Measurements from ENCODE around the gene DCHS2.

Gene DCHS2

DNA sequence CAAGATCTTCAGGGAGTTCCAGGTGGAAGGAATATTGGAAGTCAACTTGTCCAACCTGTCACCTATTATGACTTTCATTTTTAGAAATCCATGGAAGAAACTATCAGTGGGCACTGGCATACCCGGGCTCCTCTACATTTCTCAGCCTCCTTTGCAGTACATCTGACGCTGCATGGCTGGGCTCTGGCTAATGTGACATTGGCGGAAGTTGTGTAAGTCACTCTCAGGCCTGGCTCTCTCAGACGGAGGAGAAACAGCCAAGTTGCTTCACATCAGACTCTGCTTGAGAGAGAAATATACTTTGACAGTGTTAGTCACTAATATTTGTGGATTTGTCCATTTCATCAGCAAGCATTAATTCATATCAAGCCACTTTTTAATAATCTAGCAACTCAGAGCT, 4.5 kb downstream of the DCHS2 start:
- no peak for DNase-seq

DNA sequence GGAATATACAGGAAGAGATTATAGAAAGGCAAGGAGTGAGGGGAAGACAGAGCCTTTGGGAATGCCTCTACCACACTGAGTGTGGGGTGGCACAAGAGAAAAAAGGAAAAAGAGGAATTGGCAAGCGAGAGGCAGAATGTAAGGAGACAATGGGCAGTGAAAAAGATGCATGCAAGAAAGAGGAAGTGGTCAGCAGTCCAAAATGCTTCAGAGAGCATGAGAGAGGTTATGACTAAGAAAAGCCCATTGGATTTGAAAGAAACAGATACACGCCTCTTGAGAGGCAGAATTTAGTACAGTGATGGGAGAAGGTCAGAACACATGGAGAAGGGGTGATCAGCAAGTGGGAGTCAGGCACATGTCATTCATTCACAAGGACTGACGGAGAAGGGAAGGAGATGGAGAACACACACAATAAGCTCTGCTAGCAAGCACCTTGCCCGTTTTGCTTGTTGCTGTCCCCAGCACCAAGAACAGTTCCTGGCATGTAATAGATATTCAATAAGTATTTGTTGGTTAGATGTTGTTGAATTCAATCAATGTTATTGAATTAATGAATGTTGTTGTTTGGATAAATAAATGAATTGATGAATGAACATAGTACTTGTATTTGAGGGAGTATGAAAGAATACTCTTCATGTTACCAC, 6.3 kb downstream of the DCHS2 start:
- no peak for DNase-seq

DNA sequence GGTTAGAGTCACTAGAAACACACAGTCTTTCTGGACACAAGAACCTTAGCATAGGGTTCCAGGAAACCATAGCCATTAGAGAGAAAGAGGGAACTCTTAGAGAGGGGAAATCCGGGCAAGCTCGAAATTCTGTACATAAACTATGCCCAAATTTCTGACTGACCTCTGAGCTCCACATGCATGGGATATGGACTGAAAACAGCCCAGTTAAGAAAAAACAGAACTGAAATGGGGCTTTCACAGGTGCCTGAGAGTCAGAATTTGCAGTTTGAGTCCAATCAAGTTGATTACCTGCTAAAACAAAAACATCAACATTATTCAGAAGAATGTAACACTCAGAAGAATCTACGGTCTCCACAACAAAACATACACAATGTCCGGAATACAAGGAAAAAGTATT, 13.1 kb downstream of the DCHS2 start:
- DNase-seq = no peak

DNA sequence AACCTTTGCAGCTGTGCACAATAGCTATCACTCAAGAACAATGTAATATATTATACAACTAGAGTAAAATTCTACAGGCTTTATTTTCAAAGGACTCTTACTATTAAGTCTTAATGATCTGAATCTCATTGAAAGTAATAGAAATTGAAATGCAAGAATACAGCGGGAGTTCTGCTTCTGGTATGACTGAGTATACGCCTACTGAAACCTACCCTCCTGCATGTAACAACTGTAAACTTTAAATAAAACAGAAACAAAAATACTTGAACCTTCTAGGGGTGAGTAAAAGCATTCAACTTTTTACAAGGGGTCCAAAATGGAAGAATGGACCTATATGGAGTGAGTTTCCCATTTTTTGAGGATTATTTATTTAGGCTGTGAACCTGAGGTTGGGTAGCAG, 13.5 kb downstream of the DCHS2 start:
- DNase-seq = no peak

DNA sequence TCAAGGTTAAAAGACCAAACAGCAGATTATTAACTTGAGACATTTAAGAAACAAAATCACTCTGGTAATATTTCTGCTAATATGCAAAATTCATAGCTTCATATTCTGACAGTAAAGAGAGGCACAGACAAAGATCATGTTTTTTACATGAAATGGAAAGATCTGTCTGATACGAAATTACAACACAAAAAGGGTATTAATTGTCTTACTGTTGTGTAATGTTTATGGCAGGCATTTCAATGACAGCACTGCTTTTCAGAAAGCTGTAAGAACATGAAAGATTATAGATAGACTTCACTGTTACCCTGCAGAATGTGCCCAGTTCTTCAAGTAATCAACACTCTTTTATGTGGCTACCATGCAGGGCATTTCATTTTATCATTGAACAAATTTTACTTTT, 15.4 kb downstream of the DCHS2 start:
- DNase-seq = no peak

DNA sequence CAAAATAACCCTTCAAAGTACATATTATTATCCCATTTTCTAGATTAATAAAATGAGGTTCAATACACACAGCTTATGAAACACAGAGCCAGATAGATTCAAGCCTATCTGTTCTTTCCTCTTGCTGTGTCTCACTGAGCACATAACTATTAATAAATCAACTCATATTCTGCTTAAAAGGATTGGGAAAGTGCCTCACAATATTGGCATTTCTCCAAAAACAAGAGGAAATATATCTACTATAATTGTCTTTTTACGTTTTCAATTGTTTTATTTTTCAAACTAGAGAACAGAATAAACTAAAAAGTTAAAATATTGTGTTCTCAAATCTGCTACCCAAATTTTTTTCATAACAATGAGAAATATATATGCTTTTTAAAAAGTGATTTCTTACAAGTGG, 15.8 kb downstream of the DCHS2 start:
- no peak for DNase-seq

DNA sequence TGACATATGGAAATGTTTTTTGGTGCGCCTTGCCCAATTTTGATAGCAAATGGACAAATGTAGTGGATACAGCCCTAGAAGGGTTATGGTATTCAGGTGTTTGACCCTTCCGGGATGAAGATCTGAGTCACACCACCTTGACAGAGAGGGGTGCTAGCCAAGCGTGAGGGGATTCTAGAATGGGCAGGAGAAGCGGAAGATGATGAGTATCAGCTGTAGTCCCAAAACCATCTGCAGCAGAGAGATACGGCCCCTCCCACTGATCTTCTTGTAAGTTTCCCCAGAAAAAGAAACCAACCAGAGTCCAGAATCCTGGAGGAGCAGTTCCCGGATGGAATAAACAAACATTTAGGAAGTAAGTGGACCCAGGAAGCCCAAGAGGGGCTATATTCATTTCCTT, 18.1 kb downstream of the DCHS2 start:
- no peak for DNase-seq

DNA sequence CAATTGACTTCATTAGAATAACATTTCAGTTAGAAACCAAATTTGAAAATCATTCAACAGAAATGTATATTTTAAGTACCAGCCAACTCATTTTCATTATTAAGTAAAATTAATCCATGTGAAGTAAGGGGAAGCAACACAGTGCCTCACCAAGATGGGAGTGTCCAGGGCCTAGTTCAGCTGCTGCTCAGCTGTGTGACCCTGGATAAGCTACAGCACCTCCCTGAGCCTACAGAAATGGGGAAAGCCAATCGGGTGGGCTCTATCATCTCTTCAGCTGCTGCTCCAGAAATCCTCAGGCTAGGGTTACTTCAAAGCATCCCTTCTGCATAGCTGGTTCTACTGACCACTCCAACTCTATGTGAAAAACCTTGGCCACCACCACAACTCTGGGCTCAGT, 18.7 kb downstream of the DCHS2 start:
- no peak for DNase-seq

DNA sequence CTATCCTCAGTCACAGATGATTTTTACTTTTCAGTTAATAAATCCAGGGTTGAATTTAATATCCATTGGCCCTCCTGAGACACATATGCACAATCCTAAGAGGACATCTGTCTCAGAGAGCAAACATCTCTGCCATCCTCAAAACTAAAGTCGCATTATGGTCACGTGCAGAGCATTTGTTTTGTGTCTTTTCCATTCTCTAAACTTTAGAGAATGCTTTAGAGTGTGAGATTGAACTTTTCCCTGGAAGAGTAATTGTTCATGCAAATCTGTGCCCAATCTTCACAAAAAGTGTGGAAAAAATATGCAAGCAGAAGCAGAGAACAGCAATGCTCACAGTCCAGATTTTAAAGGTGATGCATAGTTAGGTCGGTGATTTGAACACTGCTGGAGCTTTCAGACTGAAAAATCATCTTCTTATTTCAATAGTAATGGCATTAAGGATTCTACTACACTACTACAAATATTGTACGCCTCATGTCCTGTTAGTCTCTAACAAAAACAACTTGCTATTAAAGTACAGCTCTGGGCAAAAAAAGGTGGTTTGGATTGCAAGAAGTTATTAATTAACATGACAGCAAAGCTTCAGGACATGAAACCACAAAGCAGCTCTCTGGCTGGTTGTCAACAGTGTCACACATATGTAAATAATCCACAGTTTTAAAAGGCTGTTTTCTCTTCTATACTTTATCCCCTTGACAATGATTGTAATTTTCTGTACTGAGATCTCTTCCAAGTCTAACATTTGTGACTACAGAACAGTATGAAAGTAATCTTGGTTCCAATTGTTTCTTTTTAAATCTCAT, 19.9 kb downstream of the DCHS2 start:
- no peak for DNase-seq

DNA sequence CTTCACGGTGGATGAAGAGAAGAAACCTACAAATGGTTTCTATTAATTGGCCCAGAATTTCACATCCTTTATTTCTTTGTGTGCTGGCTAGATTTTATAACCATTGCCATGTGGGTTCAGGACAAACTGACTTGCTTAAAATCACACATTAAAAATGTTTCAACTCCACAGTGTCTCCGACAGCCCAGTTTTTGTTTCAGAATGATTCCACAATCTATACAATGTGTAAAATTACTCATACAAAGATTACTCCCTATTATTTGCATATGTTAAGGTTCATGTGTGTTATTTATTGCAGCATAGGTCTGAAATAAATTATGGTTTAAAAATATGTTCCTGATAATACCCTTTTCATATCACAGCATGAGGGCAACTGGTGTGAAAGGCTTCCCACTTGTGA, 20.6 kb downstream of the DCHS2 start:
- no peak for DNase-seq

DNA sequence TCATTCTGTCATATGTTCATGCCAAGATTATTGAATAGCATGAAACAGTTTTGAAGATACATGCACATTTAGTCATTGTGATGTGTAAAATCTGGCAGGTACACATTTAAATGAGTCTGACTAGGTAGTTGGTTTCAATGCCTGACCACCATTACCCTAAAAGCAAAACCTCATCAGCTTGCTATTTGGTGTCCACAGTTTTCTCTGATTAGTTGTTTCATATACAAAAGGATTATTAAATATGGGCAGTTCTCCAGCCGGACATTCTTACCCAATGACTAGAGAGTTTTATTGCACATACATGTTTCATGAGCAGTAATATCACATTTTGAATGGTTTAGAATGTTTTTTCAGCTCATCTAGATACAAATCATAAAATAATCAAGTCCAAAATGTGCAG, 23.7 kb downstream of the DCHS2 start:
- DNase-seq = no peak

DNA sequence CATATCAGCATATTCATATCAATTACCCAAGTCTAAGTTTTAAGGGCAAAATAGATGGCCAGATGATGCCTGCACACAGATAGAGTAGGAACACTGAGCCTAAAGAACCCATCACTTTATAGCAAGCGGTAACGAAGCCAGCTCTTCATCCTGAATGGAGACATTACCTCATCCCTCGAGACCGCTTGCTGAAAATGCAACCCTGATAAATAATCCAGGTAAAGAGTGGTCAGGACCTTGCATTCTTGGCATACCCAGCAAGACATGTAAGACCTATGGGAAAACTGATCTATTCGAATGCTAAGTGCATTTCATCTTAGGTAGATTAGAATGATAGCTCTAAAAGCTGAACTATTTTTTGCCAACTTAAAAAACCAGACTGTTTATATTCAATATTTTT, 25.3 kb downstream of the DCHS2 start:
- no peak for DNase-seq

DNA sequence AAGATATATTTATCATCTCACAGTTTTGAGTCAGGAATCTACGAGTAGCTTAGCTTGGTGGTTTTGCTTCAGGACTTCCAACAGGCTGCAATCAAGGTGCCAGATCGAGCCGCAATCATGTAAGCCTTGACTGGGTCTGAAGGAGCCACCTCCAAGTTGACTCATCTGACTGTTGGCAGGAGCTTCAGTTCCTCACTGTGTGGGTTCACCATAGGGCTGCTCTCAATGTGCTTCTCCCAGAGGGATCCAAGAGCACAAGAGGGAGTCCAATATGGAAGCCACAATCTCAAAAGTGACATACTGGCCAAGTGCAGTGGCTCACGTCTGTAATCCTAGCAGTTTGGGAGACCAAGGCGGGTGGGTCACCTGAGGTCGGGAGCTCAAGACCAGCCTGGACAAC, 26.5 kb downstream of the DCHS2 start:
- DNase-seq = no peak

DNA sequence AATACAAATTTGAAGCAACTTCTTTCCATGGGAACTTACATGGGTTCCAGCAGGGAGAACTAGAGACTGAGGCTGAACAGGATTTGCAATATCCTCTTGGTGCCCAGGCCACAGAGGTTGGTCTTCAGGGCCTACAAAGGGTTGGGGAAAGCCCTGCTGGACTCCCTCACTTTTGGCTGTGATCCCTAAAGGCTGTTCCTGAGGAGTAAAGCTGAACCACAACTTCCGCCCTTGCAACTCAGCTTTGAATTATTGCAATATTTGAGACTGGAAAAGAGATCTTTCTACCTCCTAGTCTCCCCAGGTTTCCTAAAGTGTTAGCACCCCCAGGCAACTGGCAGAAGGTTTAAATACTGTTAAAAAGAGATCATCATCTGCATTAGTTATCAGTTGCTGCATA, 26.9 kb downstream of the DCHS2 start:
- DNase-seq = no peak

DNA sequence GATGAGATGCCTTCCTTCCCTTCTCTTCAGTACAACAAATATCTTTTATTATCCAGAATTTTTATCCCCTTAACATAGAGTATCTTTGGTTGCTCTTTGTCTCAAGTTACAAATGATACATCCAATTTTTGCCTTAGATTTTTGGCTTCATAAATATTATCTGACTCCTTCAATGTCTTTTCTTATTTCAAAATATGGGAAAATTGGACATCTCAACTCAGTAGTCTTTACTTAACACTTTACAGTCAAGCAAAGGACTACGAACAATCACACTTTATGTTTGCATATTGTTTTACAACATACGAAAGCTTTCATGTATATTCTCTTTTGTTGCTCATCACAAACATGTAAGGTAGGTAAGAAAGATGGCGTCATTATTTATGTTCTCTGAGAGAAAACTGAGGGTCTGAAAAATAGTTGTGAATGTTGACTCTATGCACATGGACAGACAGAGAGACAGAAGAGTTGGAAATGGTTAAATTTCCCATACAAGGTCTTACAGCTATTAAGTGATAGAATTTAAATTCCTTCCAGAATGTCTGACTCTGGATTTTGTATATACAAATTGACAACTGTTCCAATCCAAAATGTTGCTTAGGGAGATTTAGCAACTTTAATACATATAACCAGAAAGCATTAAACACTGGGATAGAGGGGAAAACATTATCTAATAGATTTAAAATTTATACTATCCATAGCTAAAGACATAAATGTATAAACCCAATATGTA, 29.4 kb downstream of the DCHS2 start:
- no peak for DNase-seq

DNA sequence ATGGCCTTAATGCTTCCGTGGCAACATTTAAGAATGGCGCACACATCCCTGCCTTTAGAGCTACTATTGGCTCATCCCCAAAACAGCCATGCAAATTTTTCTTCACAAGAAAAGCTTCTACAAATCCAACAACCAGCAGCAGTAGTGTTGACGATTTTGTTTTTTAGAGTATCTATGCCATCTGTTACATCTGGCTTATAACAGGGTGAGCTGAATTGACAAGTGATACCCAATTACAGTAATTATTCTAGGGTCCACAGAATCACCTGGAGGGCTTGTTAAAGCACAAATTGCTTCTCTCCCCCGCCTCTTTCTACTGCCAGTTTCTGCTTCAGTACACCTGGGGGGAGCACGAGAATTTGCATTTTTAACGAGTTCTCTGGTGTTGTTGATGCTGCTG, 34.1 kb downstream of the DCHS2 start:
- no peak for DNase-seq

DNA sequence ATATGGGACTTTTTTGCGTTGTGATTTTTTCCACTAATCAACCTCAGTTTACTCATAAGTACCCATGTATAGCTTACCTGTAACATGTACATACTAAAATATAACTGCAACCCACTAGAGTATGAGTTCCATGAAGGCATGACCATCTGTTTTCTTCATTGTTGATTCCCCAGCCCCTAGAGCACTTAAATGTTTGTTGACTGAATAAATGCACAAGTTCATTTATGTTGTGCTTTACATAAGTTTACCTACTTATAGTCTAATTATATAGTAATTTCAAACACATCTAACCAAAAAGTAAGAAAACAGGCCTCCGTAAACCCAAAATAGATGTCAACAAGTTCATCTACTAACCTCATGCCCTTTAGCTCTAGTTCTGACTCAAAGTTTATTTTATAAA, 34.7 kb downstream of the DCHS2 start:
- DNase-seq = no peak

DNA sequence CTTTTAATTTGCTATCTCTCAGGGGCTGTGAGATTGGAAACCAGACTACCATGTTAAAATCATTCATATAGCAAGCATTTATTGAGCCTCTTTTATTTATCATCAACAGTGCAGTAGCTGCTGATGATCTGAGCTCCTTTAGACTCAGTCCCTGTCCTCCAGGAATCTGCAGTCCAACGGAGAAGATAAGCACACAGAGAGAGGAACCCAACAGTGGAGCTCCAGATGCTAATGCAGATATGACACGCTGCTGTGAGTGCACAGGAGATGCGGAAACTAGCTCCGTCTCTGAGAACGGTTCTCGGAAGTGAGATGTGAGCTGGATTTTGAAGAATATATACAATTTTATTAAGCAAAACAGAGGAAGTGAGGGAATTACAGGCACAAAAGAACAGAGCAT, 35.4 kb downstream of the DCHS2 start:
- DNase-seq = no peak

DNA sequence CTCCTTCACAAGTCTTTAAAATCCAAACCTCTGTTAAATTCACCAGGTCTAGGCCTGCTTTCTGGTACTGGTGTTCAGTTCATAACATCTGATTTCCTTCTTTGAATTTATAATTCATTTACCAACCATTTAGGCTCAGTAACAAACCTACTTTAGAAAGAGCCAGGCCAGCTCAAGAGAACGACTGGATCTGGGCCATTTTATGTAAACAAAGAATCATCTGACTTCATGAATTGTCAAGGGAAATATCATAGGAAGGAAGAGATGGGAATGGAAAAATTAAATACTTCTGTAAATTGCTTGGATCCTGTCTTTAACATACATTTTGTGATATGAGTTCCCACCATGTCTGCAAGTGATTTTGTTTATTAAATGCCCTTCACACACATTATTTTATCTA, 36.5 kb downstream of the DCHS2 start:
- DNase-seq = no peak

DNA sequence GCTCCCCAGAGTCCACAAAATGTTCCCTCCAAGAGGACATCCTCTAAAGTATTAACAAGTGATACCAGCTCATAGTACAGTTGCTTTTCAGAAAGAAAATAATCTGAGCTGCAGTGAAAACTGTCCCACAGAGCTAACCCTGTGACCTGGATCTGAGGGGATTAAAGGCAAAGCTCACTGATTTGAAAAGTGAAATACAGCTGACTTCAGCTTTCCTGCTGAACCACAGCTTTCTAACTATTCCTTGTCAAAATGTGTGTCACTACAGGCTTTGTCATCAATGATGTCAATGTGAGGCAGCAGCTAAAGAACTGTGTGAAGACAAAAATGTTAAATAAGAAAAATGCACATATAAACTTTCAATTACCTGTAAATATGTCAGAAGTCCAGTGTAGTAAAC, 36.9 kb downstream of the DCHS2 start:
- no peak for DNase-seq

DNA sequence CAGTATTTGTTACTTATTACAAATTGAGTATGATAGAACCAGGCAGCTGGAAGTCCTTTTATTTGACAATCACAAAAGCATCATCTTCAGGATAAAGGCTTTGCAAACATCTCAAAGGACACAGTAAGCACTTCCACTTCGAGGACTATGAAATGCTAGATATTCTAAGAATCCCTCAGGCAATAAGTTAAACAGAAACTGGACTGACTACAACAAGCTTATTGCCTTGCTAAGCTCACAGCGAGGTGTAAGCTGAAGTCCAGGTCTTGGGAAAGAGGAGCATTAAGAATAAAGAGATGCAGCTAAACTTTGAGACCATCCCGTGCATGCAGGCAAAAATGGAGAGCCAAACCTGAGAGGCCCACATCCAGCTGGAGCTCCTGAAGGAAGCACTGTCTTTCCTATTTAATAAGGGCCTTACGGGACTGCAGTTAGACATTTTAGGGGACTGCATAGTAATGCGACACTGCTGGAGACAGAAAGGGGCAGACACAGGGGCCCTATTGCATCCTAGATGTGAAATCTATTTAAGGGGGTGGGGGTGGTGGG, 38.7 kb downstream of the DCHS2 start:
- DNase-seq = no peak

DNA sequence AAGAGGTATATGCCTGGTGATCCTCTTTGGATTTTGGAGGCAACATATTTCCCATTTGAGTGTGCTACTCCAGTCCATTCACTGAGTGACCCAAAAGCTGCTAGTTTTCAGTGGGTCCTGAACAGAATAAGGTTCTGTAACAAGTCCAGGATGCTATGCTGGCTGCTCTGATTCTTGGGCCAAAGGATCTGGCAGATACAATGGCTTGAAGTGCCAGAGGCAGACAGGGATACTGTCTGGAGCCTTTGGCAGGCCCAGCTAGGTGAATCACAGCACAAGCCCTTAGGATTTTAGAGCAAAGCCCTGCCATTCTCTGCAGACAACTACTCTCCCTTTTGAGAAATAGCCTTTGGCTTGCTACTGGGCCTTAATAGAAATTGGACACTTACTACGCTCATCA, 40.6 kb downstream of the DCHS2 start:
- no peak for DNase-seq

DNA sequence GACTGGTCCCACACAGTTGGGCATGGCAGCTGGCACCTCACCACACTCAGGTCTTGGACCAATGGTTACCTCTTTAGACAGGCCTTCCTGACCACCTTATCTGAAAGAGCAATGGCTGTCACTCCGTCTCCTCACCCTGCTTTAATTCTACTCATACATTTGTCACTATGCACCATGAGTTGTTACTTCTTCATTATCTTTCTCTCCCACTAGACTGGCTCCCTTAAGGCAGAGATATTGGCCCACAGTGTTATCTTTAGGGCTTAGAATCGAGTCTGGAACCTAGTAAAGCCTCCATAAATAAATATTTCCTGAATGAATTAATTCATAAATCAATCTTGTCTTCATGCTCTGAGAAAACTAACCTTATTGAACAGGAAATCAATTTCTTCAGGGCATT, 46.6 kb downstream of the DCHS2 start:
- no peak for DNase-seq

DNA sequence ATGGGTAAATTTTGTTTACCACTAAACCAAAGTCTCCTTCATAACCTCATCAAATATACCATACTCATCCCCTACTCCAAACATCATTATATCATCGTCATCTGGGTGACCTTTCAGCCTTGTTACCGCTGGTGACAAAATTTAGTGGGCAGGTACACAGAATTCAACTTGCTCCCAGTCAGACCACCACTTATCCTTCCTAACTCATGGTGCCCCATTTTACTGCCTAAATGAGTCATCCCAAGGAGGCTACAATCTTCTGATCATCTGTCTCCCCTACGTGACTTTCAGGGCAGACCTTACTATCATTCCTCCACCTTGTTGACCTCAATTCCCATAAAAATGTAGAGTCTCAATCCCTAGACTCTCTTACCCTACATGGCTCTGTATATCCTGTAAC, 49.6 kb downstream of the DCHS2 start:
- no peak for DNase-seq
